Stimulated activated CD4-positive, alpha-beta T cell treated with anti-CD3 and anti-CD28 coated beads, TNF-alpha, amount 100 ng/mL, for 48 hours (primary cell): ENCODE data around the gene PPIF.

Experiments used
- DNase-seq, 3 donors: peaks; one replicate each; pipeline ENCODE4 v3.0.0-alpha.2; 2020; ENCODE audit warnings: low read depth in 3 of 3

Gene PPIF

DNA sequence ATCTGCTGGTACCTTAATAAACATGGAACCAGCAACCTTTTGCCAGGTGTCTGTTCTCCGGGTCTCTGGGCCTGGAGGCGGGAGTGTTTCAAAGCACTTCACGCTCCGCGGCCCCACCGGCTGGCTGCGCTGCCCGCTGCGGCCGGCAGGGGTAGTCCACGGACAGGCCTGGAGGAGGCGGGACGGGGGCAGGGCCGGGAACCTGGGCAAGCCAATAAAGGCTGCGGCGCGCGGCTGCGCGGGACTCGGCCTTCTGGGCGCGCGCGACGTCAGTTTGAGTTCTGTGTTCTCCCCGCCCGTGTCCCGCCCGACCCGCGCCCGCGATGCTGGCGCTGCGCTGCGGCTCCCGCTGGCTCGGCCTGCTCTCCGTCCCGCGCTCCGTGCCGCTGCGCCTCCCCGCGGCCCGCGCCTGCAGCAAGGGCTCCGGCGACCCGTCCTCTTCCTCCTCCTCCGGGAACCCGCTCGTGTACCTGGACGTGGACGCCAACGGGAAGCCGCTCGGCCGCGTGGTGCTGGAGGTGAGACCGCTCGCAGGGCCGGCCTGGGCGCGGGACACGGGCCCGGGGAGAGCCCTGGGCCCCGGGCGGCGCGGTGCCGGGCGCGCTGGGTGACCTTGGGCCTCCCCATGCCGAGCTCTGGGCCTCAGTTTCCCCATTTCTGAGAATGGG lies at the start of gene PPIF:
Gene PPIF, plus strand, starts transcription at position 244 of the 668 bp plus-strand sequence. Its CDS starts 80 bp downstream, at position 324.
- DNase-seq: peak; percentile 88 to 91 (median 89)

DNA sequence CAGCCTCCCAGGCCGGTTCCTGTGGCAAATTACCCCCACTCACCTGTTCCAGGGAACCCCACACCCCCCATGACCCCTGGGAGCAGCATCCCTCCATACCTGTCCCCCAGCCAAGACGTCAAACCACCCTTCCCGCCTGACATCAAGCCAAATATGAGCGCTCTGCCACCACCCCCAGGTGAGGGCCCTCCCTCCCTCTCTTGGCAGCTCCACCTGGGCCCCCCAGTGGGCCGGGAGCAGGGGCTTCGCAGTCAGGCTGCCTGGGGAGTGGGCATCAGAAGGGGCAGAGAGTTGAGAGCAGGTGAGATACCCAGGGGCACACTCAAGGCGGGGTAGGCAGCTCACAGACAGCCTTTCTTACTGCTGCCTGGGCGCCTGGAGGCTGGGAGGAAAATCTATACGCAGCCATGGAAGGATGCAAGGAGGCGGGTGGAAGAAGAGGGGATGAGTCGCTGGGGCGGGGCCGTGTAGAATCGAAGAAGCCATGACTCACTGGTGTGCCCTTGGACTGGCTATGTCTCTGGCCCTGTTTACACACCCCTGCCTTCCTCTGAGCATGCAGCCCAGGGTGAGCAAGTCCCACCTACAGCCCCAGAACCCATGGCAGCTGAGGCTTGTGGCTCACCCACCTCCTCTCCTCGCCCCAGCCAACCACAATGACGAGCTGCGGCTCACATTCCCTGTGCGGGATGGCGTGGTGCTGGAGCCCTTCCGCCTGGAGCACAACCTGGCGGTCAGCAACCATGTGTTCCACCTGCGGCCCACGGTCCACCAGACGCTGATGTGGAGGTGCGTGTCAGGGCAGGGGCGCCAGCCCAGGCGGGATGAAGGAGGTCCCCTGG lies 48.6 kb upstream of the PPIF start:
- DNase-seq: peak; percentile 34 to 44 (median 39)

DNA sequence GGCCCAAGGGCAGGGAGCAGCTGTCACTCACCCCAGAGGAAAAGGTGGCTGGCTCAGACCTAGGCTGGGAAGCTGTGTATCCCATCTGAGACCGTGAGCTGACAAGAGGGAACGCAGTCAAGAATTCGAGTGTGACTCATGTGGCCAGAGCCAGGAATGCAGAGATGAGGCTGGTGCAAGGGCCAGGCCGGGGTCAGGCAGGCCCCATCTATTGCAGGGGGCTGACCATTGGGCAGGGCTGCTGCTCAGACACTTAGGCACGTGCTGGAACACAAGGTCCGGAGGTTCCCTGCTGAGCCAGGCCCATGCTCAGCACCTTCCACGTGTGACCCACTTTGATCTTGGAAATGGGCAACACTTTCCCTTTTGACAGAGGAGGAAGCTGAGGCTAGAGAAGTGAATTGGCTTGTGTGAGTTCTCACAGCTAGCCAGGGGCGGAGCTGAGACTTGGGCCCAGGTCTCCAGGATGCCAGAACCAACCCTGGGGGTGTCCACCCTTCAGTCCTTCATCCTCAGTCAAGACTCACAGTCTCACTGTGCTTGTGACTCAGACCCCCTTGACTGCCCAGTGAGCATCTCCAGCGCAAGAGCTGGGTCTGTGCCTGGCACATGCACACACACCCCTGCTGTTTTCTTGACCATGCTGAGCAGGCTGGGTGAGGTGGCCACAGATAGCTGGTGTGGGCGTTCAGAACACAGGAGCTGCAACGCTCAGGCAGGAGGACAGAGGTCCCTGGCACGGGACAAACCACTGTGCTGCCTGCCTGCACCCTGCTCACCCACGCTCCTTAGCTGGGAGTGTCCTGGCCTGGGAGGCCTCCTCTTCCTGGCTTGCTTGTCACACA lies 47.6 kb upstream of the PPIF start:
- no peak for DNase-seq

DNA sequence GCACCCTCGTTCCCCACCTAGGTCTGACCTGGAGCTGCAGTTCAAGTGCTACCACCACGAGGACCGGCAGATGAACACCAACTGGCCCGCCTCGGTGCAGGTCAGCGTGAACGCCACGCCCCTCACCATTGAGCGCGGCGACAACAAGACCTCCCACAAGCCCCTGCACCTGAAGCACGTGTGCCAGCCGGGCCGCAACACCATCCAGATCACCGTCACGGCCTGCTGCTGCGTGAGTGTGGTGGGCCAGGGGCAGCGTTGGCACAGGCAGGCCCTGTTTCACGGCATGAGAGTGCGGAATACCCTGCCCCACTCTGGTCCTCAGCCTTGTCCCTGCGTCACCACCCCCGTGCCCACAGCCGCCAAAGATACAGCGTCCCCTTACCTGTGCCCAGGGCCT lies 46.6 kb upstream of the PPIF start:
- DNase-seq: no peak

DNA sequence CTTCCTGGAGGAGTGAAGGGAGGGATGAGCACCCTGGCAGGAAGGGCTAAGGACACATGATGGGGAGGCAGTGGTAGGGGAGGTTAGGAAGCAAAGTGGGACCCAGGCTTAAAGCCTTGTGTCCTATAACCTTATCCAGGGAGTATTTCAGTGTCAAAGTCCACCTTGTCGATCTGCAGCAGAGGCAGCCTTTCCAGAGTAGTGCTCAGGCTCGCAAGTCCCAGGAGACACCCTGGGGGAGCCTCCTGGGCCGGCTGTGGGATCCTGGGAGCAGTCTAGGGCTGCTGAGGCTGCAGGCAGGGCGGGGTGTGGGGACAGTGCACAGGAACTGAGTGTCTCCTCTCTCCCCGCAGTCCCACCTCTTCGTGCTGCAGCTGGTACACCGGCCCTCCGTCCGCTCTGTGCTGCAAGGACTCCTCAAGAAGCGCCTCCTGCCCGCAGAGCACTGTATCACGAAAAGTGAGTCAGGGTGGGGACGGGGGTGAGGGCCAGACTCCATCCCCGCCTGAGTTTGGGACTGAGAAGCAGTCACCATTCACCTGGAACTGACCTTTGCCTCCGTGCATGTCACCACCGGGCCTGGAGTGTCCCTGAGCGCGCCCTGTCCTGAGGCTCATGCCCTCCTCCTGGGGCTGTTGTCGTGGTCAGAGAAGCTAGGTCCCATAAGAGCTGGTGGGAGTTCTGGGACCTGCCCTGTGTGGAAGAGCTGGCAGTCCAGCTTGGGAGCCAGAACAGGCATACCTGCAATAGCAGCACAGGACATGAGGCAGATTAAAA lies 45.3 kb upstream of the PPIF start:
- no peak for DNase-seq

DNA sequence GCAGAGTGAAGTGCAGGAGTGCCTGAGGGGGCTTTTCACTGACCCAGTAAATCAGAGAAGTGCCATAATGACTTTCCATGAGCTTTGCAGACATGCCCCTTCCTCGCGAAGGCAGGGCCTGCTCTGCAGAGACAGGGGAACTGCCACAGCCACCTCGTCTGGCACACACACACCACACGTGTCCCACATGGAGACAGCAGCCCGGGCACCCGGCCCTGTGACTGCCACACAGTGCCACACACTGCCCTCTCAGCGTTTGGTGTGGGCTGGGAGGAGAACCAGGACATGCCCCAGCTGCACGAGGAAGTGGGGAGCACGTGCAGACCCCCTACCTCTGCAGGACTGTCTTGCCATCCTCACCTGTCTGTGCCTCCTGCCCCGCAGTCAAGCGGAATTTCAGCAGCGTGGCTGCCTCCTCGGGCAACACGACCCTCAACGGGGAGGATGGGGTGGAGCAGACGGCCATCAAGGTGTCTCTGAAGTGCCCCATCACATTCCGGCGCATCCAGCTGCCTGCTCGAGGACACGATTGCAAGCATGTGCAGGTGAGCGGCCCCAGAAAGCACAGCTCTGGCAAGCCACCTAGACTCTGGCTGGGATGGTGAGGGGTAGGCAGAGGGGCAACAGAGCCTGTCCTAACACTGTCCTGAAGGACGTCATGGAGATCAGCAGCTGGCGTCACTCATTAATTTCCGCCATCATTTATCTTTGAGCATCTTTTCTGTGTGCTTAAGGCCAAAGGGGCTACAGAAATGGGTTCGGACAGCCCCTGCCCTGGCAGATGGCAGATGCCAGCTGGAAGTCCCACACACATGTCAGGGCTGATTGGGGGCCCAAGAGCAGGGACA lies 43.4 kb upstream of the PPIF start:
- no peak for DNase-seq

DNA sequence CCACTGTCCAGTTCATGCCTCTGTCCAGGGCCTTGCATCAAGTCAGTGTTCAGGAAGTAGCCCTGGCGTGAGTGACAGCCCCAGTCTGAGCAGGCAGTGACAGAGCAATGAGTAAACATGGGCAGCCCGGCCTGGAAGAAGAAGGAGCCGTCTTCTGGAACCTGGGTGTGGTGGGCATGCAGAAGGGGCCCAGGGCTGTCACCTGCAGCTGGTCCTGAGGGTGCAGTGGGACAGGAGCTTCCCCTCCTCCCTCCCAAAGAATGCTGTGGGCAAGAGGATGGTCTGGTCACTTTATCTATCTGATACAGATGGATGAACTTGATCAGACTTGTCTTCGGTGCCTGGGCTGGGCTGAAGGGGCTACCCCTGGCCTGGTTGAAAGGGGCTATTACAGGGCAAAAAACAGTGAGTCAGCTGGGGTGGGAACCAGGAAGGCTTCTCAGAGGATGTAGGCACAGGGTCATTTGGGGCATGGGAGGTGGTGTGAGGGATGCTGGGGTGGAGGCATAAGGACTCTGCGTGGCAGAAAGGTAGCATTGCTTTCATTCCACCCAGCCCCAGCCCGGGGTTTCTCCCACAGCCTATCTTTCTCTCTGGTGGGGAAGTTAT lies 42.7 kb upstream of the PPIF start:
- no peak for DNase-seq

DNA sequence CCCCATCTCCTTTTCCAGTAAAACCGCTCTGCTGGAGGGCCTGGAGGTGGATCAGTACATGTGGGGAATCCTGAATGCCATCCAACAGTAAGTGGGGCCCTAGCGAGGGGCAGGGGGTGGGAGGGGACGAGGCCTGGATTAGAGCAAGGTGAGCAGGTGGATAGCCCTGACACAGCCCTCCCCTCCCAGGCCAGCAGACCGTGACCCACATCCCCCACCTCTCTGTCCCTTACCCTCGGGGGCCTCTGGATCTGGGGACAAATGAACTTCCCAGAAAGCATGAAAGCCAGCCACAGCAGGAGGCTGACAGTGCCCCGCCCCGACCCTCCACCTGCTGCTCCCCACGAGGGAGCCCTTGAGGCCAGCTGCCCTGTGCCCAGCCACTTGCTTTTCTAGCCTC lies 41.8 kb upstream of the PPIF start:
- no peak for DNase-seq

DNA sequence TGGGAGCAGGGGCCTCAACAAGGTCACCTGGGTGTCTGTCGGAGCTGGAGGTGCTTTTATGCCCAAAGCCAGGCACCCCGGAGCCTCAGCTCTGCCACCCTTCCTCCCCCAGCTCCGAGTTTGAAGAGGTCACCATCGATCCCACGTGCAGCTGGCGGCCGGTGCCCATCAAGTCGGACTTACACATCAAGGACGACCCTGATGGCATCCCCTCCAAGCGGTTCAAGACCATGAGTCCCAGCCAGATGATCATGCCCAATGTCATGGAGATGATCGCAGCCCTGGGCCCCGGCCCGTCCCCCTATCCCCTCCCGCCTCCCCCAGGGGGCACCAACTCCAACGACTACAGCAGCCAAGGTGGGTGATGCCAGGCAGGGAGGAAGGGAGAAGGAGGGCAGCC lies 41.3 kb upstream of the PPIF start:
- DNase-seq: no peak

DNA sequence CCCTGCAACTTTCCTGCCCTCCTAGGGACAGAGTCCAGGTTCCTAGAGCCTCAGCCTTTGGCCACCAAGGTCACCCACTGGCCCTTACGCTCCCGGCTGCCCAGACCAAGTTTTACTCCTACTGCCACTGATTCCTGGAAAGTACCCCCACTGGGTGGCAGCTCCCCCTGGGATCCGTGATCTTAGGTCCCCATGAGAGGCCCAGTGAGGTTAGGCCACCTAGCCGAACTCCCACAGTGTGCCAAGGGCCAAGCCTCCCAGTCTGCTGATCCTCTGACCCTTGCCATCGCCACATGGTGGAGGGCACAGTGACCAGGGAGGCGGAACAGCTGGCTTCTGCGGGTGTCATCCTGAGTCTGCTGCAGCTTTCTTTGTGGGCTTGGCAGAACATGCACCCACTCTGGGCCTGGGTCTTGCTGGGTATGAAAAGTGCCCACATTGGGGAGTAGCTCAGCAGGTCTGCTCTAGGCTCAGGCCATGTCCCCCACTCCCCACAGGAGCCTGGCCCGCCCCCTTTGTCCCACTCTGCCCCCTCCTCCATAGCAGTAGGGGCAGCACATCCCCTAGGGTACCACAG lies 40.5 kb upstream of the PPIF start:
- no peak for DNase-seq

DNA sequence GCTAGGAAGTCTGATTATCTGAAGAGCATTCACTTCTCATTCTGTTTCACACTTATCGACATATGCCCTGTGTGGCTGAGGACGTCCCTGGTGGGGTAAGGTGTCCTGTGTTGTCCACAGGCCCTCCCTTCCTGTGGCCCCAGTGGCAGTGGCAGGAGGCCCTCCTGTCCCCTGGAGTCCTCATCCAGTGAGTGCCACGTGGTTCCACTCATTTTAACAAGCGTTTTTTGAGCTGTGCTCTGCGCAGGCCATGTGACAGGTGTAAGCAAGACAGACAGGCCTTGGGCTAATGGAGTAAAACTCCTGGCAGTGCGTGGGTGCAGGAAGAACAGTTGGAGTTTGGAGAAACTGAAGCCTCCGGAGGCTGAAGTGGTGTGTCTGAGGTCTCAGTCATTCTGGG lies 39.3 kb upstream of the PPIF start:
- no peak for DNase-seq

DNA sequence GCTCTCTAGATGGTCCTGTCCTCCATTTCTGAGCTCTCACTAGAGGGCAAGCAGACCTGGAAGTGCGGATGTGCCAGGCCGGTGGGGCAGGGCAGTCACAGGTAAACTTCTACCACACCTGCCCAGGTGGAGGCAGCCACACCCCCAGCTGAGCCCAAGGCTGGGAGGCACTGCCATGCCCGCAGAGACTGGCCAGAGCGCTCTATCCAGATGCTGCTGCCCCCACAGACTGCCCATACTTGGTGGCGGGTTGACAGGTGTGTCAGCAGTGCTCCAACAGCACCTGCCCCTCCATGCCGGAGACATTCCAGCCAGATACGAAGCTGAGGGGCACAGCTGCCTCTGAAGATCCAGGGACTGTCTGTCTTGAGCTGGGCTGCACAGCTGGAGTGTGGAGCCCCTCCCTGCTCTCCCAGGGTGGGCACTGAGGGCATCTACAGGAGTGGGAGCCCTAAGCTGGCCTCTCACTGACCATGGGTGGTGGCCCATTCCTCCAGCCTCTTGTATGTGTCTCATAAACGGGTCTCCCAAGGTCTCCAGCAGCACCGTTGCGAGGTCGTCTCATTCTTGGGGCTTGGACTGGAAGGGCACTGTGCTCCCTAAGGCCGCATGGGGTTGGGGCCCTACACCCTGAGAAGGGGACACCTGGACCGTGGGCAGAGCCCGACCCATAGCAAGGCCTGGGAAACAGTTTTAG lies 38.2 kb upstream of the PPIF start:
- no peak for DNase-seq

DNA sequence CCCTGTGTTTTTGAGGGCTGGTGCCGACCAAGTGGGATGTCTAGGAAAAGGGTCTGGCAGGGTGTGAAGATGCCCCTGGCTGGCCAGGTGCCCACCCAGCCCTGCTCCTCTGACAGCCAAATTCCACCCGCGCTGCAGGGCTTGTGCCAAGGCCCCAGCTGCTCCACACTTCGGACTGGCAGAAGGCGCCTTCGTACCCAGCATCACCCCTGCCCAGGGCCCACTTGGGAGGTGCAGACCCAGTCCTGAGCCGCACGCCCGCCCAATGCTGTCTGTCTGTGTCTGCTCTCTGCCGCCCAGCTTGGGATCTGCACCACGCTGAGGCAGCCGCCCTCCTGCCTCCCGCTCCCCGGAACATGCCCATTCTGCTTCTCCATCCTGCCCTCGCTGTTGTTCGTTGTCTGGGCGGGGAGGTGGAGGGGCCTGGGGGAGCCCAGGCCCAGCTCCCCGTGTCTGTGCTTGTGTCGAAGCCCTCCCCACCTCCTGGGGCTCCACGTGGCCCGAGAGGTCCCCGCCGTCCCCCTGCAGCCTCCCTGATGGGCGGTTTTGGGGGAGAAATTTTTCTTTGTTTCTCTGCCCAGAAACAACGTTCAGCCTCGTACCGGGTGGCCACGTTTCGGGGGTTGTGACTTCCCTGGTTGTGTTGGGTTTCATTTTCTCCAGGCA lies 36.9 kb upstream of the PPIF start:
- DNase-seq: no peak

DNA sequence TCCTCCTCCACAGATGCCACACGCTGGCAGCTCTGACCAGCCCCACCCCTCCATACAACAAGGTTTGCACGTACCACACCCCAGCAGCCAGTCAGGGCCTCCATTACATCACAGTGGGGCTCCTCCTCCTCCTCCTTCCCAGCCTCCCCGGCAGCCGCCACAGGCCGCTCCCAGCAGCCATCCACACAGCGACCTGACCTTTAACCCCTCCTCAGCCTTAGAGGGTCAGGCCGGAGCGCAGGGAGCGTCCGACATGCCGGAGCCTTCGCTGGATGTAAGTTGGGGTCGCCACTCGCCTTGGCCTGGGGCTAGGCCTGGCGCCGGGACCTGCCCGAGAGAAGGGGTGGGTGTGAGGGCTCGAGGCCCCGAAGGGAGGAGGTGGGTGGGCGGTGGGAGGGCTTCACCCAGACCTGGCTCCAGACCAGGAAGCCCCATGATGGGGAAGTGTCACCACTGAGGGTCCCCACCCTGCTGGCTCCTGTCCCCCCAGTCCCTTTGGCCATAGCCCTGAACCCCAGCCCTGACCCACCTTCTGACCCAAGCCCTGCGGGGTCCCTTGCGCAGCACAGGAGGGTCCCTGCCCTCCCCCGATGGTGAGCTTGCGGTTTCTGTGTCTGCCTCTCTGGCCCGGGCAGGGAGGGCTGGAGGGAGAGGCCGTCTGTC lies 36.2 kb upstream of the PPIF start:
- DNase-seq: no peak

DNA sequence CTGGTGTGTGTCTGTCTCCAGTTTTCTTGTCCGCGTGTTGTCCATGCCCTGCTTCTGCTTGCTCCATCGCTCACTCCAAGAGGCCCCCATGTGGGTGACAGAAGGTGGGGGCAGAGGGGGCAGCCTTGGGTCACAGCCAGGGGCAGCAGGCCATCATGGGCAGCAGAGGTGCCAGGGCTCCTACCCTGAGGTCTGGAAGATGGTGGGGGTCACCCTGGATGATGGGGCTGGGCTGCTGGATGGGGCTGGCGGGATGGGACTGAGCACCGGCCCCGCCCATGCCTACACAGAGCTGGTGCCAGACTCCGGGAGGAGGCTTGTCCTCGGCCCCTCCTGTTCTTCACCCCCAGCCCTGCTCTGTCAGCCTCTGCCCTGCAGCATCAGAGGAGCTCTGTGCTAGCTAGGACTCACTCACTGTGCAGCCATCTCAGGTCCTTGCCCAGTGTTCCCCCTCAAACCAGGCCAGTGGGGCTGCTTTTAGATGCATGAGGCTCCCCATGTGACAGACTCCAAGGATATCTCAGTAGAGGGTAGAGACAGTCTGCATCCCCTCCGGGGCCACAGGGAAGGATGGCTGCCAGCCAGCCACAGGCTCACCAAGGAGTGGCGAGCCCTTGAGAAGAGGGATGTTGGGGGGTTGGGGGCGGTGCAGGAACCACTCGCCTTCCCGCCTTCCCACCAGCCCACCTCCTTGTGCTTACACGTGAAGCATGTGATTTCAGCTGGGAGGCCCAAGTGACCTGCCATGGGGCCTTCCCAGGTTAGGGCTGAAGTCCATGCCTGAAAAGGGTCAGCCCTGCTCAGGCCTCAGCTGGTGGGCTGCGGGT lies 35.5 kb upstream of the PPIF start:
- no peak for DNase-seq

DNA sequence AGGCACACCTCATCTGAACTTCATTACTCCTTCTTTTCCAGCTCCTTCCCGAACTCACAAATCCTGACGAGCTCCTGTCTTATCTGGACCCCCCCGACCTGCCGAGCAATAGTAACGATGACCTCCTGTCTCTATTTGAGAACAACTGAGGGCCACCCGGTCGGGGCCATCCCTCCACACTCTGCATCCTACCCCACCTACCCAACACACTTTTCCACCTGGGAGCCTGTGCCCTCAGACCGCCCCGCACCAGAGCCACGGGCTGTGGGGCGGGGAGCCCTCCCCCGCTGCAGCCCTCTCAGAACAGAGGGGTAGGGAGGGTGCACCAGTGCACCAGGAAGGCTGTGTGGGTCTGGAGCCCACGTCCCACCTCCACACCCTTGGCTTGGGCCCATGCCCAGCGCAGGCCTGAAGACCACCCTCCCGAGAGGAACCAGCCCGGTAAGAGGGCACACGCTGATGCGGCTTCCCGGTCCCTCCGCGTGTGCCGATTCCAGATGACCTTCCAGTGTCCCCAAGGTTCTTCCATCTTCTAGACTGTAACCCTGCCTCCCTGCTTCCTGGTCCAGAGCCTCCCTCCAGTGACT lies 34.6 kb upstream of the PPIF start:
- DNase-seq: no peak

DNA sequence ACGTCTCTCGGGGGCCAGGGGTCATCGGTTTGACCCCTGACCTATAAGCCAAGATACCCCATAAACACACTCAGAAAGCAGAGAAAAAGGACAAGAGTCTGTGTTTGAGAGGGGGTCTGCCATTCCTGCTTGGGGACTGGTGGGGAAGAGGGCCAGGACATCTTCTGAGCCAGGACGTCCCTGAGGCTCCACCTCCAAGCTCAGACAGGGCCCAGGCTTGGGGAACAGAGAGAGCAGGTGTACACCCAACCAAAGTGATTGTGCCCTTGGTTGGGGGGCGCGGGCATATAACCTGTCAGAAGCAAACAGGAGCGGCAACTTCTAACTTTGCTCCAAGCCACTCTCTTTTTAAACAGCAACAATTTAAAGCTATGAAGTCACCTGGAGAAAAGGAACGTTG lies 33.9 kb upstream of the PPIF start:
- no peak for DNase-seq
